Adipocyte (in vitro differentiated cells): ENCODE results near the gene PRDM16.

ENCODE experiments used
- DNase-seq: peaks from one replicate; pipeline ENCODE4 v3.0.0-alpha.2; 2015; ENCODE audit warnings: low read depth
- H3K27me3 ChIP-seq: replicated peaks from 2 replicates; pipeline ENCODE4 v1.7.0; 2013; ENCODE audit warnings: mild to moderate bottlenecking, low read length, moderate library complexity; ENCODE audit not compliant: control insufficient read depth, insufficient read depth
- H3K36me3 ChIP-seq: 2 replicates; pipeline ENCODE4 v1.7.0; 2013; ENCODE audit warnings: low read length, mild to moderate bottlenecking, moderate library complexity; ENCODE audit not compliant: control insufficient read depth, insufficient read depth, severe bottlenecking
- H3K4me1 ChIP-seq: 2 replicates; pipeline ENCODE4 v1.7.0; 2013; ENCODE audit warnings: mild to moderate bottlenecking, low read length, moderate library complexity; ENCODE audit not compliant: control insufficient read depth, insufficient read depth
- H3K4me3 ChIP-seq: 2 replicates; pipeline ENCODE4 v1.7.0; 2013; ENCODE audit warnings: mild to moderate bottlenecking, low read length, moderate library complexity
- H3K9ac ChIP-seq: 2 replicates; pipeline ENCODE4 v1.7.0; 2013; ENCODE audit warnings: mild to moderate bottlenecking, low read length, moderate library complexity
- H3K9me3 ChIP-seq: 2 replicates; pipeline ENCODE4 v1.7.0; 2013; ENCODE audit warnings: mild to moderate bottlenecking, low read length, moderate library complexity; ENCODE audit not compliant: control insufficient read depth

PRDM16 gene

DNA sequence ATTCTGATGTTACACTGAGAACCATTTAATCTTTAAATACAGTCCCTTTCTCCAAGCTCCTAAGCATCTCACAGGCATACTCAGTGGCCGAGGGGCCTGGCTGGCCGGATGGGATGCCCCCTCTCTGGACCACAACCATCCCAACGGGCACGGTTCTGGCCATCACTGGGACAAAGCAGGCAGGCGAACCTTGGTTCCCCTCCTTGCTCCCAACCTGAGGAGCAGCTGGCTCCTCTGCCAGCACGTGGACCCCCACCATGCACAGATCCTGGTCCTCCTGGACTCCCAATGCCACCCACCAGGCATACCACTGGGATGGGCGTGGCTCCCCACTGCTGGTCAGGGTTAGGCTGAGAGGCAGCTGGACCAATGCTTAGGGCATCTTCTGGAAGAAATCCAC lies 19.8 kb upstream of the PRDM16 start:
- Histone ChIP-seq H3K4me1 (no peaks in the 10 kb centered on the region), H3K36me3 (no peaks in the 10 kb centered on the region), H3K9ac (no peak overlapping the region), H3K27me3 (peaks cover 30% of the 10 kb centered on the region), H3K9me3 (peaks cover 36% of the 10 kb centered on the region), H3K4me3 (no peak overlapping the region)
- DNase-seq: no peak

DNA sequence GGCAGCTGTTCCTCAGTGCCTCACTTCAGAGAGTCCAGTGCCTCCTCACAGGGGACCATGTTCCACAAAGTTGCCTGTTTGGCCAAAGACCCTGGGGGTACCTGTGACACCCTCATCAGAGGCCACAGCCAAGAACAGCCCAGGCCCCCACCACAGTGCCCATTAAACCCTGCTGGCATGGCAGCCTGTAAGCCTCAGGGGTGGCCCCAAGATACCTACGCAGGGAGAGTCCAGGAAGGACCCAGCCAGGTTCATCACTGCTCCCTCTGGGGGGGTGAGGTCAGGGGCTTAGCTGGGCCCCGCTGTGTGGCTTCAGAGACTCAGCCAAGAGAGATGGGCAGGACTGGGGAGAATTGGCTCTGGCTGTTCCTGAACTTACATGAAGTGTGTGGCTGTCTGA lies 19.1 kb upstream of the PRDM16 start:
- H3K4me1 ChIP-seq: no peaks in the 10 kb centered on the region
- DNase-seq: no peak

DNA sequence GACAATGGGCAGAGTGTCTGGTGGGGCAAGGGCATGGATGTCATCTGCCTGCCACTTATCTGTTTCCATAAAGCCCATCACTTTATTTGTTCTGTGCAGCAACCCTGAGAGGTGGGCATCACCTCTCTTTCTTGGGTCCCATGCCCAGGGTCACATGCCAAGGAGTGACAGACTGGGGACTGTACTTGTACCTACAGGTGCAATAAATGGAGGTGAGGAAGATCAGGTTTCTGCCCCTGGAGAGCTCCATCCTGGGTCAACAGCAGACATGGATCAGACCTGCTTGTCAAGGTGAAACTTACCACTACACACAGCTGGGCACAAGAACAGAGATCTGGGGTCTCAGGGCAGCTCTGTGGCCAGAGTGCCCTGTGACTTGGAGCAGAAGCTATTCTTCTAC lies 18.4 kb upstream of the PRDM16 start:
- Histone ChIP-seq H3K36me3 (no peaks in the 10 kb centered on the region), H3K9ac (no peak overlapping the region), H3K4me3 (no peak overlapping the region), H3K27me3 (peaks cover 24% of the 10 kb centered on the region), H3K4me1 (no peaks in the 10 kb centered on the region), H3K9me3 (peaks cover 26% of the 10 kb centered on the region)
- no peak for DNase-seq

More for the DNA sequence above, 19.1 kb upstream of the PRDM16 start:
- H3K27me3 ChIP-seq: peaks cover 29% of the 10 kb centered on the region
- H3K36me3 ChIP-seq: no peaks in the 10 kb centered on the region
- H3K9ac ChIP-seq: no peak overlapping the region
- H3K4me3 ChIP-seq: no peak overlapping the region
- peaks cover 33% of the 10 kb centered on the region for H3K9me3 ChIP-seq

DNA sequence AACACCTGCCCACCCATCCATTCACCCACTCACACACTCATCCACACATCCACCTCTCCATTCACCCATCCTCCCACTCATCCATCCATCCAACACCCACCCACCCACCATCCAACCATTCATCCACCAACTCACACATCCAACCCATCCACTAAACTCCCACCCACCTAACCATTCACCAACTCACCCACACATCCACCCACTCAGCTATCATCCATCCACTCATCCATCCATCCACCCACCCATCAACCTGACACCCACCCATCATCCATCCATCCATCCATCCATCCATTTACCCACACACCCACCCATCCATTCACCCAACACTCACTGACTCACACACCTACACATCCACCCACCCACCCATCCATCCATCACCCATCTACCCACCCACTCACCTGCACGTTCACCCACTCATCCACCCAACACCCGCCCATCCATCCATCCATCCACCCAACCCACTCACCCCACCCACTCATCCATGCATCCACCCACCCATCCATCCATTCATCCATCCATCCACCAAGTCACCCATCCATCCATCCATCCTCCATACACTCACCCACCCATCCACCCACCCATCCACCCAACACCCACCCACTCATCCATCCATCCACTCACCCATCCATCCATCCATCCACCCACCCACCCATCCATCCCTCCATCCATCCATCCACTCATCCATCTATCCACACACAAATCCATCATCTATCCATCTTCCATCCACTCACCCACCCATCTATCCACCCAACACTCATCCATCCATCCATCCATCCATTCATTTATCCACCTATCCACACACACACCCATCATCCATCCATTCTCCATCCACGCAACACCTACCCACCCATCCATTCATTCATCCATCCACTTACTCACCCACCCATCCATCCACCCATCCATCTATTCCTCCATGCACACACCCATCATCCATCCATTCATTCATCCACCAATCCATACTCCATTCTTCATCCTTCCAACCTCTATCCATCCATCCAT lies 17.4 kb upstream of the PRDM16 start:
- H3K4me1 ChIP-seq: no peaks in the 10 kb centered on the region
- no peak overlapping the region for H3K9ac ChIP-seq
- no peak overlapping the region for H3K4me3 ChIP-seq
- H3K36me3 ChIP-seq: no peaks in the 10 kb centered on the region
- H3K27me3 ChIP-seq: peaks cover 29% of the 10 kb centered on the region
- no peak for DNase-seq
- H3K9me3 ChIP-seq: peaks cover 20% of the 10 kb centered on the region

DNA sequence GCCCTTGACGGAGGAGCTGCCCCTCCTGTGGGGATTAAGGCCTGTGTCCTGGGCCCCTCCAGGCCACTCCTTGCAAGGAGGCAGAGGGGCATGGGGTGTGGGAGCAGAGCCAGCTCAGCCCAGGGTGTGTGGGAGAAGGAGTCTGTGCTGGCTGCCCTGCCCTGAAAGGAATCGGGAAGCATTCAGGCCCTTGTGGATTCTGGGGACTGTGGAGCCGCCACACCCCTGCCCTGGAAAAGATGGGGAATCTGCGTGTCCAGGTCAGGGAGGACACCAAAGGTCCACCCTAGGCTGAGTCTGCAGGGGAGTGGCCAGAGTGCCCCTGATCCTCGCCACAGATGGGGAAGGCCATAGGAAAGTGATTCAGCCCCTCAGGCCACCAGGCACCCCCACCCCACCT lies 16.5 kb upstream of the PRDM16 start:
- Histone ChIP-seq H3K36me3 (no peaks in the 10 kb centered on the region), H3K4me3 (no peak overlapping the region), H3K27me3 (peaks cover 36% of the 10 kb centered on the region), H3K9ac (no peak overlapping the region), H3K4me1 (no peaks in the 10 kb centered on the region), H3K9me3 (peaks cover 22% of the 10 kb centered on the region)
- DNase-seq: no peak

DNA sequence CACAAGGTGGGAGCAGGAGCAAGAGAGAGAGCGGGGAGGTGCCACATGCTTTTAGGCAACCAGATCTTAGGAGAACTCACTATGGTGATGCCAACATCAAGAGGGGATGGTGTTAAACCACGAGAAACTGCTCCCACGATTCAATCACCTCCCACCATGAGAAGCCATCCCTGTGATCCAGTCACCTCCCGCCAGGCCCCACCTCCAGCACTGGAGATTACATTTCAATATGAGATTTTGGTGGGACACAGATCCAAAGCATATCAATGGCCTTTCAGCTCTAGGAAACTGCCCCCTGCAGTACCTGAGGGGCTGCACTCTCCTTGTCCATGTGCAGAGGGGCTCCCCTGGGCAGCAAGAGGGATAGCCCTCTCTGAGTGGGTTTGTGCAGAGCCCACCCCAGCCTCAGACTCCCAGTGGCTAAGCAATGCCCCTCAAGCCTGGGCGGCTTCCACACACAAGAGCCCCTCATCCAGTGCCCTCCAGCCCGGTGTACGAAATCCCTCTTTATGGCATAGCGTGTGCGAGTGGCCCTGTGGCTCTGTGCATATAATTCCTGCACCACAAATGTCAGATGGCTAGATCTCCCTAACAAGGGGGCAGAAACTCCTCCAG lies 15.5 kb upstream of the PRDM16 start:
- Histone ChIP-seq H3K9me3 (peaks cover 24% of the 10 kb centered on the region), H3K4me1 (no peaks in the 10 kb centered on the region), H3K4me3 (no peak overlapping the region), H3K27me3 (peaks cover 46% of the 10 kb centered on the region), H3K9ac (no peak overlapping the region), H3K36me3 (no peaks in the 10 kb centered on the region)
- DNase-seq: no peak

DNA sequence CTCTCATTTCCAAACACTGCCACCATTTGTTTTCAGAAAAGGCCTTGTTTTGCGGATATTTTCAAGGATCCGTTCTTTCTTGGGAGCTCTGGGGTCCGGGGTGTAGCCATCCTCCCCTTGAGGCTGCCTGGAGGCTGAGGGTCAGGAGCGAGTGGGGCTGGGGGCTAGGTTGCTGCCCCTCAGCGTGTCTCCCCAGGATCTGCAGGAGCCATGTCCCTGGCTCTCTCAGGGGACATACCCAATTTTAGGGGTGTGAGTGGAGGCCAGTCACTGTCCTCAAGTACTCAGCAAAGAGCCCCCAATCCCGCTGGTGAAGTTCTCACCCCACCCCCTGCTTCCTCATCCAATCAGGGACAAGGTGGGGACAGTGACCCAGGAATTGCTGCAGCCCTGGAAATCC lies 15.0 kb upstream of the PRDM16 start:
- Histone ChIP-seq H3K4me3 (no peak overlapping the region), H3K27me3 (peaks cover 51% of the 10 kb centered on the region), H3K9ac (no peak overlapping the region), H3K36me3 (no peaks in the 10 kb centered on the region), H3K9me3 (peaks cover 29% of the 10 kb centered on the region), H3K4me1 (no peaks in the 10 kb centered on the region)
- DNase-seq: no peak

DNA sequence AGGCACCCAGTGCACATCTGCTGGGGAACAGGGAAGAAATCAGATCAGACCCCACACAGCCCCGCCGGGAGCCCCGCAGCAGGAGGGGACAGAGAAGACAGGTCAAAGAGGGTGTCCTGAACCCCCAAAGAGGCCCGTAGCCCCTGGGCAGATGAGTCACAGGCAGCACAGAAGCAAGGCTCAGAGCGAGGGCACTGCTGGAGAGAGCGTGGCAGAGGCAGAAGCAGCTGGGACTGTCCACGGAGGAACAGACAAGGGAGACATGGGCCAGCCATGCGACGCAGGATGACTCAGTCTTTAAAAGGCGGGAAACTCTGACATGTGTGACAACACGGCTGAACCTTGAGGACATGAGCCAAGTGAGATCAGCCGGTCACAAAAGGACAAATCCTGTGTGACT lies 14.5 kb upstream of the PRDM16 start:
- no peaks in the 10 kb centered on the region for H3K36me3 ChIP-seq
- no peaks in the 10 kb centered on the region for H3K4me1 ChIP-seq
- H3K9me3 ChIP-seq: peaks cover 33% of the 10 kb centered on the region
- H3K4me3 ChIP-seq: no peak overlapping the region
- H3K9ac ChIP-seq: no peak overlapping the region
- DNase-seq: no peak
- peaks cover 54% of the 10 kb centered on the region for H3K27me3 ChIP-seq

DNA sequence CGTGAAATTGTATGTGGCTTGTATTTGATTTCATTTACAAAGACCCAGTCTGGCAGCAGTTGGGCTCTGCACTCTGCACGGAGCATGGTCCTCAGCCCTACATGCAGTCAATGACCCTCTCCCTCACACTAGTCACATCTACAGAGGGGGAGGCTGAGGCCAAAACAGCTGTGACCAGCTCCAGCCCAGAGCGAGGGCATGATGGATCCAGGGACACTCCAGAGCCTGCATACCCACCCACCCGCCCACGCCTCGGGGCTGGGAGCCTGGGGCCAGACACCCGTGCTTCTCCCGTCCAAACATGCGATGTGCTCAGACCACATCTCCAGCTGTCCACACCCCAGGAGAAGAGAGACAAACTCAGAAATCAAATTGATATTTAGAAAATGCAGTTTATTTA lies 14.0 kb upstream of the PRDM16 start:
- no peak for DNase-seq
- no peaks in the 10 kb centered on the region for H3K36me3 ChIP-seq
- H3K27me3 ChIP-seq: peaks cover 57% of the 10 kb centered on the region
- H3K9me3 ChIP-seq: peaks cover 33% of the 10 kb centered on the region
- no peaks in the 10 kb centered on the region for H3K4me1 ChIP-seq
- no peak overlapping the region for H3K9ac ChIP-seq
- no peak overlapping the region for H3K4me3 ChIP-seq

DNA sequence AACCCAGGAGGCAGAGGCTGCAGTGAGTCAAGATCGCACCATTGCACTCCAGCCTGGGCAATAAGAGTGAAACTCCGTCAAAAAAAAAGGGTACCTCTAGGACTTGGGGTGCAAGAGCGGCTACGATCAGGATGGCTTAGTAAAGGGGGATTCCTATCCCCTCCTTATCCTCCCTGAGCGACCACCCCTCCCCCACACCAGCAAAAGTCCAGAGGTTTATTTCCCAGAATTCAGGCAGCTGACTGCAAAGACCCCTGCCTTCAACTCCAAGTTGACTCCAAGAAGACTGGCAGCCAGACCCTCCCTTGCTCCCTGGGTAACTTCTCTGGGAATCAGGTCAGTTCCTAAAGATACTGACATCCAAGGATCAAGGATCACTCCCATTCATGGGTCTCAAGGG lies 12.4 kb upstream of the PRDM16 start:
- no peak overlapping the region for H3K9ac ChIP-seq
- H3K36me3 ChIP-seq: no peaks in the 10 kb centered on the region
- DNase-seq: no peak
- peaks cover 33% of the 10 kb centered on the region for H3K9me3 ChIP-seq
- H3K27me3 ChIP-seq: peaks cover 71% of the 10 kb centered on the region
- no peaks in the 10 kb centered on the region for H3K4me1 ChIP-seq
- H3K4me3 ChIP-seq: no peak overlapping the region

DNA sequence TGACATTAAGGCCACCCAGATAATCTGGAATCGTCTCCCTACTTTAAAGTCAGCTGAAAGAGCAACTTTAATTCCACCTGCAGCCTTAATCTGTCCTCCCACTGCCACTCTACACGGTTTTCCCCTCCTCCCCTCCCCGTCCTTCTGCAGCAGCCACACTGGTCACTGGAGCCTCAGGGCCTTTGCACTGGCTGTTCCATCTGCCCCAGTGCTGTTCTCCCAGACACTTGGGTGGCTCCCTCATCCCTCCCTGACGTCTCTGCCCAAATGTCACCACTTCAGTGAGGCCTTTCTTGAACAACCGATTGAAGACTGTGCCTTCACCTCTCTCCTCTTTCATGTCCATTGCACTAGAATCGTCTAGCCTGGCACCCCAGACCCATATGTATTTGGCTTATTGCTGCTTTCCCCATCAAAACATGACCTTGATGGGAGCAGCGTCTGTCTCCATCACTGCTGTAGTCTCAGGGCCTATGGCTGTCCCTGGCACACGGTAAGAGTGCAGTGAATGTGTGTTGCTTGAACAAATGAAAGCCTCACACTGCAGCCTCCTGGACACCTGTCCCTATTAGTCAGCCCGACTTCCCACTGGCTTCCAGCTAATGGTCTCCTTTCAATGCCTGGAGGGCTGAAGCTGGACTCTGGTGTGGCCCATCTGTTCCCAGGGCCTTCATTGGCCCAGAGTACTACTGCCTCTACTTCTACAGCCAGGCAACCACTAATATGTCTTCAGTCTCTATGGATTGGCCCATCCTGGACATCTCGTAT lies 10.6 kb upstream of the PRDM16 start:
- H3K9me3 ChIP-seq: peaks cover 28% of the 10 kb centered on the region
- peaks cover 74% of the 10 kb centered on the region for H3K27me3 ChIP-seq
- no peak overlapping the region for H3K4me3 ChIP-seq
- H3K9ac ChIP-seq: no peak overlapping the region
- DNase-seq: no peak
- no peaks in the 10 kb centered on the region for H3K4me1 ChIP-seq
- no peaks in the 10 kb centered on the region for H3K36me3 ChIP-seq
